Effector memory CD8-positive, alpha-beta T cell (primary cell): ENCODE results near the gene ATG7.
A peak's percentile ranks its signal among the peaks of the same experiment; 100 is the strongest.
"Not testable (repeated sequence)": the region's sequence is repeated elsewhere in the genome, so short reads cannot be mapped to it uniquely, and the experiment has no call there.

ENCODE experiments used
- ATAC-seq: fragments of 150-1000 bp; cut with Tn5 transposase; replicated peaks from 2 replicates; pipeline ENCODE4 v1.10.0; 2021; ENCODE audit warnings: mild to moderate bottlenecking, moderate library complexity
- DNase-seq, 3 experiments: peaks; one replicate each; pipeline ENCODE4 v3.0.0; 2021
- H3K27ac Mint-ChIP-seq, 2 donors: one replicate each; pipeline ENCODE4 v1.8.0; 2022; ENCODE audit warnings: mild to moderate bottlenecking in 2 of 2, mixed read lengths in 2 of 2, moderate library complexity in 2 of 2
- H3K27me3 Mint-ChIP-seq, 2 donors: one replicate each; pipeline ENCODE4 v1.8.0; 2022; ENCODE audit warnings: mixed read lengths in 2 of 2
- H3K36me3 Mint-ChIP-seq: one replicate; pipeline ENCODE4 v1.8.0; 2022; ENCODE audit warnings: mild to moderate bottlenecking, moderate library complexity, mixed read lengths; ENCODE audit not compliant: insufficient read depth
- H3K4me1 Mint-ChIP-seq, 2 donors: one replicate each; pipeline ENCODE4 v1.8.0; 2022; ENCODE audit warnings: low read depth in 2 of 2, mixed read lengths in 2 of 2
- H3K4me3 Mint-ChIP-seq, 2 donors: one replicate each; pipeline ENCODE4 v1.8.0; 2022; ENCODE audit warnings: mild to moderate bottlenecking in 2 of 2, mixed read lengths in 2 of 2, moderate library complexity in 2 of 2
- H3K9me3 Mint-ChIP-seq, 2 donors: one replicate each; pipeline ENCODE4 v1.8.0; 2022; ENCODE audit warnings: mixed read lengths in 2 of 2

ATG7 gene

GRCh38 chr3:11323813-11324212 is 51.6 kb downstream of the ATG7 start:
- H3K4me1 Mint-ChIP-seq: no peaks in the 10 kb centered on the region
- peak overlapping the region in 1 of 2 donors; percentile 53 for H3K27ac Mint-ChIP-seq
- DNase-seq: no peak
- ATAC-seq: no peak
- peaks cover 37% of the 10 kb centered on the region for H3K36me3 Mint-ChIP-seq
- H3K9me3 Mint-ChIP-seq: no peaks in the 10 kb centered on the region
- no peaks in the 10 kb centered on the region for H3K27me3 Mint-ChIP-seq
- H3K4me3 Mint-ChIP-seq: no peak overlapping the region

DNA sequence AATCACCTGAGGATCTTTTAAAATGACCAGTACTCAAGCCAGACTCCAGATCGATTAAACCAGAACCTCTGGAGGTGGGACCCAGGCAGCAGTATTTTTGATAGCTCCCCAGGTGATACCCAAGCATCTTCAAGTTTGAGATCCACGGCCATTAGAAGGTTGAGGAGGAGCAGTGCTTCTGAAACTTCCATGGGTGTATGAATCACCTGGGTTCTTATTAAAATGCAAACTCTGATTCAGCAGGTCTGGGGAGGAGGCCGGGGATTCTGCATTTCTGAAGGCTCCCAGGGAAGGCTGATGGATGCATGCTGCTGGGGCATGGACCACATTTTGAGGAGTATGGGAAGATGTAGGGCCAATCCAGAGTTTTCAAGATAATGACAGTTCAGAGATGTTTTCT is 55.4 kb downstream of the ATG7 start:
- Mint-ChIP-seq H3K4me1 (no peaks in the 10 kb centered on the region), H3K36me3 (peaks cover 22% of the 10 kb centered on the region), H3K27me3 (no peaks in the 10 kb centered on the region), H3K27ac (peak overlapping the region in 1 of 2 donors; percentile 52), H3K4me3 (no peak overlapping the region), H3K9me3 (no peaks in the 10 kb centered on the region)
- DNase-seq (no peak), ATAC-seq (no peak)

GRCh38 chr3:11328196-11328945 is 56.2 kb downstream of the ATG7 start:
- no peaks in the 10 kb centered on the region for H3K9me3 Mint-ChIP-seq
- ATAC-seq (no peak), DNase-seq (no peak)
- H3K4me1 Mint-ChIP-seq: no peaks in the 10 kb centered on the region
- H3K27me3 Mint-ChIP-seq: no peaks in the 10 kb centered on the region
- H3K36me3 Mint-ChIP-seq: peaks cover 18% of the 10 kb centered on the region
- no peak overlapping the region for H3K27ac Mint-ChIP-seq
- no peak overlapping the region for H3K4me3 Mint-ChIP-seq

DNA sequence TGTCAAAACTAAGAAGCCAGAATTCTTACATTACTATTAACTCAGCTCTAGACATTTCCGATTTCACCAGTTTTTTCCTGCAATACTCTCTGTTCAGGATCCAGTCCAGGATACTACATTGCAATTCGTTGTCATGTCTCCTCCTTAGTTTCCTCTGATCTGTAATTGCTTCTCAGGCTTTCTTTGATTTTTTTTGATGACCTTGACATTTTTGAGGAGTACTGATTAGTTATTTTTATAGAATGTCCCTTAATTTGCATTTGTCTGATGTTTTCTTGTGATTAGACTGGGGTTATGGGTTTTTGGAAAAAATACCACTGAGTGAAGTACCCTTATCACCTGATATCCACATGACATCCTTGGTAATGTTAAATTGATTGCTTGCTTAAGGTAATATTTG is 57.6 kb downstream of the ATG7 start:
- Mint-ChIP-seq H3K27me3 (no peaks in the 10 kb centered on the region), H3K9me3 (no peaks in the 10 kb centered on the region), H3K4me3 (no peak overlapping the region), H3K4me1 (no peaks in the 10 kb centered on the region), H3K27ac (peak overlapping the region; percentile 30 to 33), H3K36me3 (peaks cover 26% of the 10 kb centered on the region)
- no peak for ATAC-seq
- DNase-seq: no peak

GRCh38 chr3:11331101-11331500 is 58.9 kb downstream of the ATG7 start:
- Mint-ChIP-seq H3K27ac (peak overlapping the region; percentile 30 to 33), H3K36me3 (peaks cover 26% of the 10 kb centered on the region), H3K4me1 (no peaks in the 10 kb centered on the region), H3K9me3 (no peaks in the 10 kb centered on the region), H3K27me3 (no peaks in the 10 kb centered on the region), H3K4me3 (no peak overlapping the region)
- ATAC-seq (no peak), DNase-seq (no peak)

DNA sequence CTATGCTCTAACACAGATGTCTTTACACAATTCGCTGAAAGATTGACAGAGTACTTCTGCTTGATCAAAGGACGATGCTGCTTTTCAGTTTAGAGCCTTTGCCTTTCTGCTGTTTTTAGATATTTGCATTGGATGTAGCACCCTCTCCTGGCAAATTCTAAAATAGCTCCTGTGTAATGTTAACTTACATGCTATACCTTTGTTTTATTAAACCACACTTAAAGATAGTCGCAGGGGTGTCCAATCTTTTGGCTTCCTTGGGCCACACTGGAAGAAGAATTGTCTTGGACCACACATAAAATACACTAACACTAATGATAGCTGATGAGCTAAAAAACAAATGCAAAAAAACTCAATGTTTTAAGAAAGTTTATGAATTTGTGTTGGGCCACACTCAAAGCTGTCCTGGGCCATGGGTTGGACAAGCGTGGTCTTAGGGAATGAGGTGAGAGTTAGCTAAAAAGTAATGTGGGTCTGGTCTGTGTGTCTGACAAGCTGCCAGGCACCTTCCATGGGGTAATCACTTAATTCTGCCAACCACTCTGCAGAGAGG is 62.9 kb downstream of the ATG7 start:
- Mint-ChIP-seq H3K27me3 (no peaks in the 10 kb centered on the region), H3K4me1 (no peaks in the 10 kb centered on the region), H3K27ac (no peak overlapping the region), H3K36me3 (peaks cover 26% of the 10 kb centered on the region), H3K4me3 (no peak overlapping the region), H3K9me3 (no peaks in the 10 kb centered on the region)
- peak; percentile 39 to 52 (median 40) for DNase-seq
- peak; percentile 74 for ATAC-seq

GRCh38 chr3:11339541-11339940 is 67.3 kb downstream of the ATG7 start:
- H3K4me3 Mint-ChIP-seq: no peak overlapping the region
- no peaks in the 10 kb centered on the region for H3K4me1 Mint-ChIP-seq
- no peaks in the 10 kb centered on the region for H3K9me3 Mint-ChIP-seq
- DNase-seq: no peak
- no peak overlapping the region for H3K27ac Mint-ChIP-seq
- peaks cover 36% of the 10 kb centered on the region for H3K36me3 Mint-ChIP-seq
- no peaks in the 10 kb centered on the region for H3K27me3 Mint-ChIP-seq
- no peak for ATAC-seq

DNA sequence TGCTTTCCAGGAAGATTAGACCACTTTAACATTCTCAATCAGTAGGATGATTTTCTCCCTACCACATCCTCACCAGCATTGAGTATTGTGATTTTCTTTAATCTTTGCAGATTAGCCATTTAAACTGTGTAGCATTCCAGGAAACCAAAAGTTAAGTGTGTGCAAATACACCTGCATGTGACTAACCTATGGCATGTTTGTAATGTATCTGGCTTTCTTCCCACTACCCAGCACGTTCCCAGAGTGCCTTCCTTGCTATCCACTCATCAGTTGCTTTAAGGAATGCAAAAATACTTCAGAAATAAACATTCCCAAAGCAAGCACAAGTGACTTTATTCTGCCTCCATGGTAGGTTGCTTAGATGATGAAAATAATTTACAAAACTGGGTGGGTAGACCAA is 74.2 kb downstream of the ATG7 start:
- no peaks in the 10 kb centered on the region for H3K9me3 Mint-ChIP-seq
- ATAC-seq (no peak), DNase-seq (no peak)

GRCh38 chr3:11348877-11349276 is 76.7 kb downstream of the ATG7 start:
- H3K36me3 Mint-ChIP-seq: peaks cover 35% of the 10 kb centered on the region
- H3K9me3 Mint-ChIP-seq: not testable (repeated sequence)

More for the DNA sequence above, 74.2 kb downstream of the ATG7 start:
- Mint-ChIP-seq H3K36me3 (peaks cover 49% of the 10 kb centered on the region), H3K4me1 (no peaks in the 10 kb centered on the region), H3K27ac (no peak overlapping the region), H3K4me3 (no peak overlapping the region), H3K27me3 (no peaks in the 10 kb centered on the region)

GRCh38 chr3:11349446-11349845 is 77.2 kb downstream of the ATG7 start:
- peaks cover 34% of the 10 kb centered on the region for H3K36me3 Mint-ChIP-seq
- H3K27me3 Mint-ChIP-seq: no peaks in the 10 kb centered on the region
- H3K4me3 Mint-ChIP-seq: no peak overlapping the region
- H3K4me1 Mint-ChIP-seq: no peaks in the 10 kb centered on the region
- no peak for DNase-seq
- H3K9me3 Mint-ChIP-seq: no peaks in the 10 kb centered on the region
- no peak overlapping the region for H3K27ac Mint-ChIP-seq
- ATAC-seq: no peak

More at GRCh38 chr3:11348877-11349276, 76.7 kb downstream of the ATG7 start:
- not testable (repeated sequence) for ATAC-seq, DNase-seq, H3K27me3 Mint-ChIP-seq, H3K27ac Mint-ChIP-seq, H3K4me1 Mint-ChIP-seq, H3K4me3 Mint-ChIP-seq

DNA sequence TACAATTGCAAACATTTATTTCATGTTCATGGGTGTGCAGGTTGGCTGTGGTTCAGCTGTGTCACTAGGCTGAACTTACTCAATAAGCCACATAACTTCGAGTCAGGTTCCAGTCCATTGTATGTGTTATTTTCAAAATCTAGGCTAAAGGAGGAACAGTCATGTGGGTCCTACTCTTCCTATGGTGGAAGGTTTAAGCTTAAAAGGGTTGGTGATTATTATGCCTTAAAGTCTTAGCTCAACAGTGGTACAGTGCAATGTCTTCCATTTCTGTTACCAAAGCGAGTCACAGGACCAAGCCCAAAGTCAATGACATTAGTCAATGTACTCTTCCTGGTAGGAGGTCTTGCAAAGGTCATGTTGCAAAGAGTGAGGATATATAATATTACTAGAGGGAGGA is 78.2 kb downstream of the ATG7 start:
- H3K36me3 Mint-ChIP-seq: peaks cover 29% of the 10 kb centered on the region
- ATAC-seq: no peak

DNA sequence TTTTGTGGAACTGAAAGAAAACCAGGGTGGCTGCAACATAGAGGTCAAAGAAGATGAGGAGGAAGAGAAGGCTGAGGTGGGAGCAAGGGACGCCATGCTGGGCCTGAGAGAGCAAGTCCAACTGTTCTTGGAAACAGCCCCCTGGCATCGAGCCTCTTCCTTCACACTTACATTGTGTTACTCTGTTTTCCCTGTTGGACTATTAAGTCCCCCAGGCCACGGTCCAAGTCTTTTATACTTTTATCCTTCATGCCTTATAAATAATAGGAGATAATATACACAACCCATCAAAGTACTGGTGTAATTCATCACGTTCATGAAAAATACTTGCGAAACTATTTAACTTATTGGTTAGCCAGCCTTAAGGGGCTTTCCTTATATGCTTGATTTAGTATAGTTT is 79.3 kb downstream of the ATG7 start:
- Mint-ChIP-seq H3K9me3 (no peaks in the 10 kb centered on the region), H3K4me1 (no peaks in the 10 kb centered on the region), H3K27ac (no peak overlapping the region), H3K4me3 (no peak overlapping the region), H3K27me3 (no peaks in the 10 kb centered on the region), H3K36me3 (peaks cover 23% of the 10 kb centered on the region)
- DNase-seq (no peak), ATAC-seq (no peak)

More for the DNA sequence above, 78.2 kb downstream of the ATG7 start:
- DNase-seq: no peak
- H3K27ac Mint-ChIP-seq: no peak overlapping the region
- H3K4me3 Mint-ChIP-seq: no peak overlapping the region
- H3K27me3 Mint-ChIP-seq: no peaks in the 10 kb centered on the region
- no peaks in the 10 kb centered on the region for H3K4me1 Mint-ChIP-seq
- H3K9me3 Mint-ChIP-seq: no peaks in the 10 kb centered on the region

GRCh38 chr3:11356269-11356668 is 84.1 kb downstream of the ATG7 start:
- no peak overlapping the region for H3K27ac Mint-ChIP-seq
- peaks cover 27% of the 10 kb centered on the region for H3K36me3 Mint-ChIP-seq
- no peak overlapping the region for H3K4me3 Mint-ChIP-seq
- ATAC-seq (no peak), DNase-seq (no peak)
- H3K9me3 Mint-ChIP-seq: no peaks in the 10 kb centered on the region
- H3K4me1 Mint-ChIP-seq: no peaks in the 10 kb centered on the region
- no peaks in the 10 kb centered on the region for H3K27me3 Mint-ChIP-seq

DNA sequence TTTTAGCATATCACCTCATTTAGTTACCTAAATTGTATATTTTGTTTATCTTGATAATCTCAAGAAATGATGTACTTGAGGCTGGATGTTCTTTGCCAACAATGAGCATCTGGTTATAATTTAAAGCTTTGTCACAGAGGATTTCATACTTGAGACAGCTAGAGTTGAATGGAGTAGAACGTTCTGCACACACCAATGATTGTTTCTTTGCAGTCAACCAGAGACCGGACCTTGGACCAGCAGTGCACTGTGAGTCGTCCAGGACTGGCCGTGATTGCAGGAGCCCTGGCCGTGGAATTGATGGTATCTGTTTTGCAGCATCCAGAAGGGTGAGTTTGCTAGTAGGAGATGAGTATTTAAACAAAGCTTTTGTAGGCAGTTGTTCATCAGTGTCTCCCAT is 90.4 kb downstream of the ATG7 start:
- H3K27ac Mint-ChIP-seq: no peak overlapping the region
- peaks cover 72% of the 10 kb centered on the region for H3K36me3 Mint-ChIP-seq
- no peaks in the 10 kb centered on the region for H3K27me3 Mint-ChIP-seq
- no peaks in the 10 kb centered on the region for H3K9me3 Mint-ChIP-seq
- DNase-seq (no peak), ATAC-seq (no peak)
- H3K4me3 Mint-ChIP-seq: no peak overlapping the region
- no peaks in the 10 kb centered on the region for H3K4me1 Mint-ChIP-seq
